Coronary artery (tissue), 2 donors: ENCODE data around the gene EFHD2.

Source experiments
- DNase-seq: peaks from one replicate; pipeline ENCODE4 v3.0.0-alpha.2; 2017; ENCODE audit warnings: low spot score
- H3K27ac ChIP-seq, 2 donors: fragments of 200-600 bp; sonication (generic); one replicate each; pipeline ENCODE4 v1.5.1; 2016 to 2019
- H3K4me3 ChIP-seq: fragments of 200-600 bp; sonication (generic); 2 replicates; pipeline ENCODE4 v1.5.1; 2016; ENCODE audit warnings: mild to moderate bottlenecking, moderate library complexity
- TF ChIP-seq, protein P1 (sequence below): fragments of 200-600 bp; sonication (generic); IDR thresholded peaks from one replicate; pipeline ENCODE4 v1.5.1; 2019; ENCODE audit warnings: antibody characterized with exemption

The EFHD2 gene

DNA sequence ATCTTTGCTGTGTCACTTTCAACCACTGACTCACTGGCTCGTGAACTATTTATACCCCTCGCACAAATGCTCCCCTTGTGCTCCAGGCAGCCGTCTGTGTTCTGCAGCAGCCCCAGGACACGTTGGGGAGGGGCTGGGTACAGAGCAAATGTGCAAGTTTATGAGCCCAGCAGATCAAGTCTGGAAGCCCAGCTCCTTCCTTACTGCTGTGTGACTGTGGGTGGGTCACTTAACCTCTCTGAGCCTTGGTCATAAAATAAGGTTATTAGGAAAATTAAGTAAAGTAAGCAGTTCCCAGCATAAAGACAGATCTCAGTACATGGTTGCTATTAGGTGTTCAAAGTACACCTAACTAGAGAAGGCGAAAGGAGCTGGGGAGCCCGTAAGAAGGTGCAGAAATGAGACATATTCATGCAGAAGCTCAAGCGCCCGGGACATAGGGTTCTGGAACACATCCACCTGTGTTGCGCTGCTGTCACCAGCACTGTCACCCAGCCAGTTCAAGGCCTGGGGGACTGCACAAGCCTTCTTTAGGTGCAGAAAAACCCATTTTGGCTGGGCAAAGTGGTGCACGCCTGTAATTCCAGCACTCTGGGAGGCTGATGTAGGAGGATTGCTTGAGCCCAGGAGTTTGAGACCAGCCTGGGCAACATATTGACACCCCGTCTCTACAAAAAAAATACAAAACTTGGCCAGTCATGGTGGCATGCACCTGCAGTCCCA is 13.8 kb downstream of the EFHD2 start:
- no peak for DNase-seq
- Histone ChIP-seq H3K4me3 (no peak overlapping the region), H3K27ac (no peak overlapping the region)
- TF ChIP-seq, protein P1, sequence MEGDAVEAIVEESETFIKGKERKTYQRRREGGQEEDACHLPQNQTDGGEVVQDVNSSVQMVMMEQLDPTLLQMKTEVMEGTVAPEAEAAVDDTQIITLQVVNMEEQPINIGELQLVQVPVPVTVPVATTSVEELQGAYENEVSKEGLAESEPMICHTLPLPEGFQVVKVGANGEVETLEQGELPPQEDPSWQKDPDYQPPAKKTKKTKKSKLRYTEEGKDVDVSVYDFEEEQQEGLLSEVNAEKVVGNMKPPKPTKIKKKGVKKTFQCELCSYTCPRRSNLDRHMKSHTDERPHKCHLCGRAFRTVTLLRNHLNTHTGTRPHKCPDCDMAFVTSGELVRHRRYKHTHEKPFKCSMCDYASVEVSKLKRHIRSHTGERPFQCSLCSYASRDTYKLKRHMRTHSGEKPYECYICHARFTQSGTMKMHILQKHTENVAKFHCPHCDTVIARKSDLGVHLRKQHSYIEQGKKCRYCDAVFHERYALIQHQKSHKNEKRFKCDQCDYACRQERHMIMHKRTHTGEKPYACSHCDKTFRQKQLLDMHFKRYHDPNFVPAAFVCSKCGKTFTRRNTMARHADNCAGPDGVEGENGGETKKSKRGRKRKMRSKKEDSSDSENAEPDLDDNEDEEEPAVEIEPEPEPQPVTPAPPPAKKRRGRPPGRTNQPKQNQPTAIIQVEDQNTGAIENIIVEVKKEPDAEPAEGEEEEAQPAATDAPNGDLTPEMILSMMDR = no peak

DNA sequence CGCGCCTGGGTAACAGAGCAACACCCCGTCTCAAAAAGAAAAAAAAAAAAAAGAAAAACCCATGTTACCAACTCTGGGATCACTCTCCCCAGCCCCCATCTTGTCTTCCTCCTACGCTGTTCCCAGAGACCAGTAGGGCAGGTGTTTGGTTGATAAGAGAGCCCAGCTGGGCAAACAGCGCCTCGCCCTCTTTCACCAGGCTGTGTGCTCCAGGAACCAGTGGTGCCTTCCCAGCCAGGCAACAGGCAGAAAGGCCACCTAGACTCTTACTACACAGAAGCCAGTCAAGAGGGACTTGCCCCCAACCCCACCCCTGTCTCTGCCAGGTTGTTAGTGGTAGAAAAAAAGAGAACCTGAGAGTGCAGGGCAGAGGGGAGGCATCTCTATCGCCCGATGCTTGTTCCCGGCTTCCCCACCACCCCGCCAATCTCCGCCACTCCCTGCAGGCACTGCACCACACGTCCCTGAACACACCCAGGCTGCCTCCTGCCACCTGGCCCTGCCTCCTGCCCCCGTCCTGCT is 14.5 kb downstream of the EFHD2 start:
- DNase-seq = no peak
- TF ChIP-seq, protein P1 = no peak

DNA sequence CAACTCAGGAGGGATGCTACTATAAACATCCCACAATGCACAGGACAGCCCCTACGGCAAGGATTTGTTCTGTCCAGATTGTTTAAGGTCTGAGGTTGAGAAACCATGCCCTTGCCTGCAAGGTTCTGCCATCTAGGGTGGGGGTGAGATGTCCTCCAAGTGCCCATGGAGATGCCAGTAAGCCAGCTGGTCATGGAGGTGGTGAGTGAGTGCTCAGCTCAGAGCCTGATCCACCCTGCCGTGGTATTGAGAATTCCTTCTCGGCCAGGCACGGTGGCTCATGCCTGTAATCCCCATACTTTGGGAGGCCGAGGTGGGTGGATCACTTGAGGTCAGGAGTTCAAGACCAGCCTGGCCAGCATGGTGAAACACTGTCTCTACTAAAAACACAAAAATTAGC is 15.3 kb downstream of the EFHD2 start:
- no peak overlapping the region for H3K27ac ChIP-seq
- no peak for DNase-seq
- H3K4me3 ChIP-seq = no peak overlapping the region
- TF ChIP-seq, protein P1 = no peak

More for the DNA sequence above, 14.5 kb downstream of the EFHD2 start:
- Histone ChIP-seq H3K4me3 (no peak overlapping the region), H3K27ac (no peak overlapping the region)

DNA sequence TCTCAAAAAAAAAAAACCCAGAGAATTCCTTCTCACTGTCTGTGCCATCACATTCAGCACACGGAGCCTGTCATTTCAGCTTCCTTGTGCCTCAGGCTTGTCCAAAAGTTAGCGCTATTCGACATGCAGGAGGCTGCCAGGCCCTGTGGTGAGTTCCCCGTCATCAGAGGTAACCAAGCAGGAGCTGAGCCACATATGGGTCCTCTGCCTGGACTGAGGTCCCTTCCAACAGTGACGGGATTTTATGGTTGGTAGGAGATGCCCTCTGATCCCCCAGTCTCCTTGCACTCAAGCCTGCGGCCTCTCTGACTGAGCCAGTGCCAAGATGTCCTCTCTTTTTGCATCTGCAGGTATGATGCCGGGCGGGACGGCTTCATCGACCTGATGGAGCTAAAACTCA is 15.8 kb downstream of the EFHD2 start:
- H3K27ac ChIP-seq = no peak overlapping the region

DNA sequence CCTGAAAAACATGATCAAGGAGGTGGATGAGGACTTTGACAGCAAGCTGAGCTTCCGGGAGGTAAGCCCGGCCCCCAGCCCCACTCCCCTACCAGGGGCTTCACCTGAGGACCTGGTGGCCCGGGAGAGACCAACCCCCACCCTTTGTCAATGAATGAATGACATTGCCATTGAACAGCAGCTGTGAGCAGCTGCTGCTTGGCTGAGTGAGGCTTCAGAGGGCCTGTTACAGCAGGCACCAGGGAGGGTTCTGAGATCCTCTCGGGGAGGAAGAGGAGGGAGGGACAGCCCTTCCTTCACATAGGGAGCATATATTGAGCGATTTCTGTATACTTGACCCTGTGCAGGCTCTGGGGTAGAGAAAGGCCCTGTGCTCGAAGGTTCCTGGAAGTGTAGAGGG is 16.3 kb downstream of the EFHD2 start:
- H3K4me3 ChIP-seq = no peak overlapping the region
- H3K27ac ChIP-seq = no peak overlapping the region
- TF ChIP-seq, protein P1 = no peak

More for the DNA sequence above, 15.8 kb downstream of the EFHD2 start:
- DNase-seq = no peak
- H3K4me3 ChIP-seq = no peak overlapping the region
- TF ChIP-seq, protein P1 = no peak

DNA sequence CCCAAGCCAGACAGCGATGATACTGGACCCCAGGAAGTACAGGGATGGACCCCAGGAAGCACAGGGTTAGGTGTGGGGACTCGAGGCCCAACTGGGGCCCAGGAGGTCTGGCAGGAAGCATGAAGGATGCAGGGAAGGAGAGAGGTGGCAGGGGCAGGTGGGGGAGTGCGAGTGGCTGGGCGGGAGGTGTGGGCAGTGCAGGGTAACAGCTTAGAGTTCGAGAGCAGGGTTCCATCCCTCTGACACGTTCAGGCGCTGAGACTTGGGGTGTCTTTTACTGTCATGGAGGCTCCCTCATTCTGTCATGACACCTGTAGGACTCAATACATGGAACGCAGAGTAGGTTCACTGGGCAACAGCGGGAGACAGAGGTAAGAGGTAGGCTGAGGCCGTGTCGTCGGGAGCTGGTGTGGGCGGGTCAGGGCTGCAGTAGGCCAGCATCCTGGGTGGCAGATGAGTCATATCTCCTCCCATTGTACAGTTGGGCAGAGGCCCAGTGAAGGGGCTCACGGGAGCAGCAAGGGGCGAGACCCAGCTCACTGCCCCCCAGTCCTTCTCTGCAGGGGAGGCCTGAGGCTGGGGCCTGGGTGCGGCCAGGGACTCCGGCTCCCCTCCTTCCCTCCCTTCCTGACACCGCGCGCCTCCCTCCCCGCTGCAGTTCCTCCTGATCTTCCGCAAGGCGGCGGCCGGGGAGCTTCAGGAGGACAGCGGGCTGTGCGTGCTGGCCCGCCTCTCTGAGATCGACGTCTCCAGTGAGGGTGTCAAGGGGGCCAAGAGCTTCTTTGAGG is 17.0 kb downstream of the EFHD2 start:
- no peak overlapping the region for H3K27ac ChIP-seq
- DNase-seq = no peak
- no peak overlapping the region for H3K4me3 ChIP-seq
- TF ChIP-seq, protein P1 = no peak

More for the DNA sequence above, 16.3 kb downstream of the EFHD2 start:
- no peak for DNase-seq
